ENCODE results near the gene AGAP2. TPM values are rescaled to one million over a fixed set of nuclear protein-coding genes. Genes with fewer than 3 reads are reported as not detected.

AGAP2 gene
- total and polyA plus RNA-seq, 2 donors (not counting 1 experiment from before 2014, with no cell fraction given) = 22.2 to 27.0 TPM

GRCh38 chr12:57735198-57735855 lies 3.2 kb downstream of the AGAP2 start:
- no peak overlapping the region for H3K27ac ChIP-seq (ENCODE audit: low read length in 2 of 2)
- CTCF ChIA-PET = no interaction called here
- WGBS (ENCODE audit: insufficient coverage) = 91% methylated on average over 6 of the region's 8 CpGs

More at GRCh38 chr12:57735198-57735855, 3.2 kb downstream of the AGAP2 start:
- peaks cover 13% of the 10 kb centered on the region for H3K4me1 Mint-ChIP-seq
- peaks cover 32% of the 10 kb centered on the region for H3K79me2 ChIP-seq (ENCODE audit: control insufficient read depth, insufficient read depth, low read length)
- H3K4me2 ChIP-seq (replicated peaks; ENCODE audit: low read depth, low read length, poor library complexity, severe bottlenecking) = no peak overlapping the region
- intact Hi-C loops (cut with micrococcal nuclease) = no loop called here
- no peak overlapping the region for H3K9ac ChIP-seq (ENCODE audit: low read length)
- H3K27me3 ChIP-seq (replicated peaks in 1 of 4; ENCODE audit: control extremely low read depth in 1 of 4, control insufficient read depth in 3 of 4, insufficient read depth in 4 of 4, low read length in 3 of 4) = no peaks in the 10 kb centered on the region
- ATAC-seq (ENCODE audit: low read depth) = no peak
- peaks cover 0 to 70% of the 10 kb centered on the region in 2 experiments for H3K36me3 ChIP-seq (replicated peaks in 1 of 2; ENCODE audit: control extremely low read depth in 1 of 2, control insufficient read depth in 1 of 2, extremely low read depth in 1 of 2, insufficient read depth in 2 of 2, low read length in 1 of 2)
- TF ChIP-seq EZH2 (IDR thresholded peaks at IDR 0.05; ENCODE audit: borderline replicate concordance, insufficient read depth, low read depth, low read length, poor library complexity, severe bottlenecking) (no peak), CTCF (IDR thresholded peaks at IDR 0.05) (no peak)
- H3K27me3 Mint-ChIP-seq = no peaks in the 10 kb centered on the region
- H3K9me3 ChIP-seq (ENCODE audit: control extremely low read depth in 1 of 3, control insufficient read depth in 2 of 3, insufficient read depth in 1 of 3, low read length in 2 of 3) = no peaks in the 10 kb centered on the region
- H3K4me1 ChIP-seq (ENCODE audit: control insufficient read depth in 2 of 2, insufficient read depth in 2 of 2, low read length in 2 of 2) = peaks cover 12 to 15% of the 10 kb centered on the region in 2 donors
- H2AFZ ChIP-seq (ENCODE audit: insufficient read depth, low read depth, low read length, poor library complexity, severe bottlenecking) = no peak overlapping the region
- no peaks in the 10 kb centered on the region for H3K9me3 Mint-ChIP-seq (ENCODE audit: insufficient read depth)
- POLR2A ChIA-PET = no interaction called here
- DNase-seq = no peak
- no peak overlapping the region for H3K4me3 ChIP-seq (ENCODE audit: control extremely low read depth in 1 of 5, extremely low read depth in 1 of 5, insufficient read depth in 1 of 5, low read depth in 2 of 5, low read length in 4 of 5)
- peaks cover 50% of the 10 kb centered on the region for H4K20me1 ChIP-seq (ENCODE audit: control insufficient read depth, insufficient read depth, low read length, poor library complexity, severe bottlenecking)
- no peak overlapping the region for H3K27ac Mint-ChIP-seq
- H3K4me3 Mint-ChIP-seq = no peak overlapping the region
